ENCODE results near the gene PRELID1.
"Not testable (repeated sequence)": the region's sequence is repeated elsewhere in the genome, so short reads cannot be mapped to it uniquely, and the experiment has no call there.

Gene PRELID1

GRCh38 chr5:177299697-177300096 lies 3.9 kb upstream of the PRELID1 start:
- DNase-seq (ENCODE audit: low read depth in 3 of 3): no peak

- peak in 2 of 3 experiments; percentile 22 to 43 for DNase-seq (ENCODE audit: low read depth in 3 of 3)
Observed at GRCh38 chr5:177300236-177300880, 3.2 kb upstream of the PRELID1 start.

GRCh38 chr5:177300951-177301350 lies 2.6 kb upstream of the PRELID1 start:
- no peak for DNase-seq (ENCODE audit: low read depth in 3 of 3)

GRCh38 chr5:177301503-177302165 lies 2.0 kb upstream of the PRELID1 start:
- DNase-seq (ENCODE audit: low read depth in 3 of 3): no peak

- no peak for DNase-seq (ENCODE audit: low read depth in 3 of 3)
Observed at GRCh38 chr5:177302354-177303110, 1.1 kb upstream of the PRELID1 start.

GRCh38 chr5:177303925-177304391 lies 359 bp downstream of the PRELID1 start:
- no peak for DNase-seq (ENCODE audit: low read depth in 3 of 3)

- DNase-seq (ENCODE audit: low read depth in 3 of 3): no peak
Observed at GRCh38 chr5:177304392-177305119, 957 bp downstream of the PRELID1 start.

GRCh38 chr5:177306103-177306640 lies 2.6 kb downstream of the PRELID1 start:
- not testable (repeated sequence) for DNase-seq (ENCODE audit: low read depth in 3 of 3)

GRCh38 chr5:177306674-177307543 lies 3.3 kb downstream of the PRELID1 start:
- DNase-seq (ENCODE audit: low read depth in 3 of 3): no peak

GRCh38 chr5:177307544-177308363 lies 4.2 kb downstream of the PRELID1 start:
- no peak for DNase-seq (ENCODE audit: low read depth in 3 of 3)

- no peak for DNase-seq (ENCODE audit: low read depth in 3 of 3)
Observed at GRCh38 chr5:177308740-177309139, 5.1 kb downstream of the PRELID1 start.

- DNase-seq (ENCODE audit: low read depth in 3 of 3): peak in 2 of 3 experiments; percentile 49 to 53
Observed at GRCh38 chr5:177309351-177310191, 6.0 kb downstream of the PRELID1 start.

GRCh38 chr5:177310332-177310731 lies 6.7 kb downstream of the PRELID1 start:
- DNase-seq (ENCODE audit: low read depth in 3 of 3): no peak

GRCh38 chr5:177310757-177311391 lies 7.3 kb downstream of the PRELID1 start:
- DNase-seq (ENCODE audit: low read depth in 3 of 3): no peak

GRCh38 chr5:177311392-177311722 lies 7.8 kb downstream of the PRELID1 start:
- no peak for DNase-seq (ENCODE audit: low read depth in 3 of 3)

- peak; percentile 84 to 92 (median 88) for DNase-seq (ENCODE audit: low read depth in 3 of 3)
Observed at GRCh38 chr5:177311723-177312648, 8.4 kb downstream of the PRELID1 start, which contains the start of gene MXD3. Gene MXD3, minus strand, starts transcription at chr5:177311898. Its CDS starts 68 bp downstream, at chr5:177311830.

GRCh38 chr5:177312649-177313181 lies 9.1 kb downstream of the PRELID1 start:
- no peak for DNase-seq (ENCODE audit: low read depth in 3 of 3)
